ENCODE data around the gene DSG2. TPM values are rescaled to one million over a fixed set of nuclear protein-coding genes. Genes with fewer than 3 reads are reported as not detected.
"Not testable (repeated sequence)": the region's sequence is repeated elsewhere in the genome, so short reads cannot be mapped to it uniquely, and the experiment has no call there.

The DSG2 gene
- total RNA-seq, 1 experiment from 2014 or later, result 106 TPM

DNA sequence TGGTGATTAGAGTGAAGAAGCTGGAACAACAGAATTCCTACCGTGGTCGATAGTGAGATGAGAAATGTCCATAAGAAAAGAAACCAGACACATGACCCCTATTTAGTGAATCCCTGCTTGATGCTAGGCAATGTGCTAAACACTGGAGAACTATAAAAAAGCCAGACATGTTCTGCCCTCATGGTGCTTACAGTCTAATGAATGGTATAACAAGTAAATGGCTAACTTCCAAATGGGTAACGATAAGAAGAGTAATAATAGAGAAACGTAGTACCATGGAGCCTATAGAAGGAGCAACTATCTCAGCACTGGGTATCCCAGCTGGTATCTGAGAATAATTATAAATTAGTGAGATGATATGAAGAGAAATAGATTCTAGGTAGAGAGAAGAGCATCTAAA is 5.0 kb downstream of the DSG2 start:
- H3K4me1 Mint-ChIP-seq (ENCODE audit: insufficient read depth, unreplicated experiment), result peaks cover 25% of the 10 kb centered on the region
- POLR2A ChIA-PET, result interaction anchor here (1.4 to 9.1 kb wide), 5 partner anchors 7 to 462 kb away, joined by 3 to 189 read pairs (median 106); partner anchors contain the start of gene DSG3
- H3K4me3 Mint-ChIP-seq (ENCODE audit: unreplicated experiment), result no peak overlapping the region
- TF ChIP-seq, protein P1, sequence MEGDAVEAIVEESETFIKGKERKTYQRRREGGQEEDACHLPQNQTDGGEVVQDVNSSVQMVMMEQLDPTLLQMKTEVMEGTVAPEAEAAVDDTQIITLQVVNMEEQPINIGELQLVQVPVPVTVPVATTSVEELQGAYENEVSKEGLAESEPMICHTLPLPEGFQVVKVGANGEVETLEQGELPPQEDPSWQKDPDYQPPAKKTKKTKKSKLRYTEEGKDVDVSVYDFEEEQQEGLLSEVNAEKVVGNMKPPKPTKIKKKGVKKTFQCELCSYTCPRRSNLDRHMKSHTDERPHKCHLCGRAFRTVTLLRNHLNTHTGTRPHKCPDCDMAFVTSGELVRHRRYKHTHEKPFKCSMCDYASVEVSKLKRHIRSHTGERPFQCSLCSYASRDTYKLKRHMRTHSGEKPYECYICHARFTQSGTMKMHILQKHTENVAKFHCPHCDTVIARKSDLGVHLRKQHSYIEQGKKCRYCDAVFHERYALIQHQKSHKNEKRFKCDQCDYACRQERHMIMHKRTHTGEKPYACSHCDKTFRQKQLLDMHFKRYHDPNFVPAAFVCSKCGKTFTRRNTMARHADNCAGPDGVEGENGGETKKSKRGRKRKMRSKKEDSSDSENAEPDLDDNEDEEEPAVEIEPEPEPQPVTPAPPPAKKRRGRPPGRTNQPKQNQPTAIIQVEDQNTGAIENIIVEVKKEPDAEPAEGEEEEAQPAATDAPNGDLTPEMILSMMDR (IDR thresholded peaks at IDR 0.05; ENCODE audit: unreplicated experiment), result no peak
- CTCF ChIA-PET, result interaction anchor here (4.7 kb wide), 1 partner anchor 79 kb away, joined by 19 read pairs; no protein-coding TSS in a partner anchor
- H3K9me3 Mint-ChIP-seq (ENCODE audit: unreplicated experiment), result no peaks in the 10 kb centered on the region
- no peak overlapping the region for H3K27ac Mint-ChIP-seq (ENCODE audit: low read depth, unreplicated experiment)
- no peaks in the 10 kb centered on the region for H3K27me3 Mint-ChIP-seq (ENCODE audit: insufficient read depth, unreplicated experiment)
- no peak for DNase-seq (ENCODE audit: unreplicated experiment)
- BruUV-seq (replicated peaks), result no TSS peak
- intact Hi-C loops (cut with micrococcal nuclease), result no loop called here
- H3K36me3 Mint-ChIP-seq (ENCODE audit: insufficient read depth, unreplicated experiment), result no peaks in the 10 kb centered on the region

DNA sequence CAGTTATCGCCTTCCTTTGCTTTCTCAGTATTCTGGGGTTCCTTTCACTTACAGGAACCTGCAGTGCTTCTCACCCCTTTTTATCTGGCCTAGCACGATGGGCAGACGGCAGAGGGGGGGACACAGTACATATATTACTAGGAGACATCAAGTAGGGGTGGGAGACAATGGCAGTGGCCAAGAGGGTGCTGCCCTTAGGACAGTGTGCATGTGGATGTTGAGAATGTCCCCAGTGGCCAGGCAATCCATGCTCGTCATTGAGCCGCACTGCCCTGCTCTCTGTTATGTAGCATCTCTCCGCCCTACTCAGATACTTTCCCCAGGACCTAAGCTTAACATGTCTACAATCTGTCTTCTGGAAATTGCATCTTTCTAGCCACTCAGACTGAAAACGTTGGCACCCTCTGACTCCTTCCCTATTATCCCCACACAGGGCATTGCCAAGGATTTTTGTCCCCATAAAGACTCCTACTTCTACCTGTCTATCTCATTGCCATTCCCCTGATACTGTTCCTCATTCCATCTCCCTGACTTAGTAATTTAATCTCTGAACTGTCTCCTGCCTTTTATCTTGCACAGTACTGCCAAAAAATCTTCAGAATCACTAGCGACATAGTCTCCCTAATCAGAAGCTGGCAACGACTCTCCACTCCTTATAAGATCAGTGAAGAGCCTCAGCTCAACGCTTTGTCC is 6.6 kb downstream of the DSG2 start:
- H3K4me1 Mint-ChIP-seq (ENCODE audit: insufficient read depth, unreplicated experiment), result peaks cover 29% of the 10 kb centered on the region
- no peak overlapping the region for H3K27ac Mint-ChIP-seq (ENCODE audit: low read depth, unreplicated experiment)
- CTCF ChIA-PET, result interaction anchor here (0.6 to 1.4 kb wide), 8 partner anchors 10 to 534 kb away, joined by 3 to 6 read pairs (median 5); no protein-coding TSS in a partner anchor
- intact Hi-C loops (cut with micrococcal nuclease), result loop anchor here (5.0 kb wide), 2 partner anchors 237 to 507 kb away; no protein-coding TSS in a partner anchor
- BruUV-seq (replicated peaks), result no TSS peak
- H3K36me3 Mint-ChIP-seq (ENCODE audit: insufficient read depth, unreplicated experiment), result no peaks in the 10 kb centered on the region
- POLR2A ChIA-PET, result interaction anchor here (0.6 to 1.8 kb wide), 7 partner anchors 8 to 516 kb away, joined by 3 to 4 read pairs (median 3); no protein-coding TSS in a partner anchor
- TF ChIP-seq, protein P1 (IDR thresholded peaks at IDR 0.05; ENCODE audit: unreplicated experiment), result no peak
- DNase-seq (ENCODE audit: unreplicated experiment), result no peak
- no peaks in the 10 kb centered on the region for H3K9me3 Mint-ChIP-seq (ENCODE audit: unreplicated experiment)
- H3K4me3 Mint-ChIP-seq (ENCODE audit: unreplicated experiment), result no peak overlapping the region
- no peaks in the 10 kb centered on the region for H3K27me3 Mint-ChIP-seq (ENCODE audit: insufficient read depth, unreplicated experiment)

DNA sequence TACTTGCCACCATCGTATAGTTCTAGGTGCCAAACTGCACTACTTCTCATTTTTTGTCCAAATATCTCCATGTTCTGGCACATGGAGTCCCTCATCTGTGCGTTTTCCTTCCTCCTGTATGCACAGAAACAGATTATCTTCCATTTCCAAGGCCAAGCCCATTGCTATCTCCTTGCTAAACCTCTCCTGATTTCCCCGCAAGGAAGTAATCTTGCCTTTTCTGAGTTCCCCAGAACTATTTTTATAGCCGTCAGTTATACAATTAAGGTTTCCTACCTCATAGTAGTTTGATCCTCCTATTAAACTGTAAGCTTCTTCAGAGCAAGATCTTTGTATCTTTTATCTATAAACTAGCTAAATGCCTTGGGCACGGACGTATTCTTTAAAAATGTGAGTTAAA is 7.2 kb downstream of the DSG2 start:
- no peak overlapping the region for H3K4me3 Mint-ChIP-seq (ENCODE audit: unreplicated experiment)
- BruUV-seq (replicated peaks), result no TSS peak
- ChIA-PET CTCF (interaction anchor here (0.6 to 1.8 kb wide), 8 partner anchors 11 to 534 kb away, joined by 3 to 7 read pairs (median 6); no protein-coding TSS in a partner anchor), POLR2A (interaction anchor here (0.6 to 1.8 kb wide), 9 partner anchors 8 to 517 kb away, joined by 3 to 10 read pairs (median 3); no protein-coding TSS in a partner anchor)
- H3K27me3 Mint-ChIP-seq (ENCODE audit: insufficient read depth, unreplicated experiment), result no peaks in the 10 kb centered on the region
- intact Hi-C loops (cut with micrococcal nuclease), result loop anchor here (5.0 kb wide), 2 partner anchors 238 to 508 kb away; no protein-coding TSS in a partner anchor
- no peaks in the 10 kb centered on the region for H3K9me3 Mint-ChIP-seq (ENCODE audit: unreplicated experiment)
- no peak overlapping the region for H3K27ac Mint-ChIP-seq (ENCODE audit: low read depth, unreplicated experiment)
- TF ChIP-seq, protein P1 (IDR thresholded peaks at IDR 0.05; ENCODE audit: unreplicated experiment), result no peak
- H3K4me1 Mint-ChIP-seq (ENCODE audit: insufficient read depth, unreplicated experiment), result peaks cover 35% of the 10 kb centered on the region
- H3K36me3 Mint-ChIP-seq (ENCODE audit: insufficient read depth, unreplicated experiment), result no peaks in the 10 kb centered on the region
- no peak for DNase-seq (ENCODE audit: unreplicated experiment)

DNA sequence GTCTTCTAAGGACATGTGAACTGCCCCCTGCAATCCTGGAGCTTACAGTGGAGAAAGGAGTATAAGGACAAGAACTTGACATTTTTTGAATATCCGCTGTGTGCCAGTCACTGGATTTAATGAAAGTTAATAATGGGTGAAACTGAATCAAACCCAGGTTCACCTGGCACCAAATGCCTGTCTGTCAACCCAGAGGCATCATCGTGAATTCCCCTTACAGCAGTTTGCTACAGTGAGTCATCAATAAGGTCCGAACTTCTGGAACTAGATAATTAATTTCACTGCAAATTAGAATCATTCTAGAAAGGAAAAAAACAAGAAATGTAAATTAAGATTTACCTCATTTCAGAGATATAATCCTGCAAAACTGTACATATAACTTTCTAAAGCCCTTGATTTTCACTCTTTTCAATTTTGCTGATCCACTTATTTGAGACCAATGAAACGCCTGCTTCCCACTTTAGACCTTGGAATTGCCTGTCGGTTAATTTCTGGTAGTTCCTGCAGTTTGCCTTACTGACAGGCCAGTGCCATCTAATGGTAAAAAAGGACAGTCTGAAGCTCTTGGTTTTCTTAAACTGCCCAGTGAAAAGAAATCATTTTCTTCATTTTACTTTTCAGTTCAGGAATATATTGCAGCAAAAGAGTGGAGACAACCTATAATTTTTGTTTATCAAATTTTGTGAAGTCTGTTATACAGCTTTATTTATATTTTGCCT is 8.2 kb downstream of the DSG2 start:
- intact Hi-C loops (cut with micrococcal nuclease), result loop anchor here (1.0 to 5.0 kb wide), 3 partner anchors 82 to 509 kb away; no protein-coding TSS in a partner anchor
- POLR2A ChIA-PET, result interaction anchor here (0.5 to 8.9 kb wide), 18 partner anchors 7 to 465 kb away, joined by 3 to 189 read pairs (median 3); partner anchors contain the start of genes DSG2 and DSG3
- peak; percentile 42 for DNase-seq (ENCODE audit: unreplicated experiment)
- Mint-ChIP-seq H3K27me3 (ENCODE audit: insufficient read depth, unreplicated experiment) (no peaks in the 10 kb centered on the region), H3K4me3 (ENCODE audit: unreplicated experiment) (no peak overlapping the region), H3K36me3 (ENCODE audit: insufficient read depth, unreplicated experiment) (no peaks in the 10 kb centered on the region), H3K9me3 (ENCODE audit: unreplicated experiment) (no peaks in the 10 kb centered on the region), H3K27ac (ENCODE audit: low read depth, unreplicated experiment) (no peak overlapping the region), H3K4me1 (ENCODE audit: insufficient read depth, unreplicated experiment) (peaks cover 34% of the 10 kb centered on the region)
- TF ChIP-seq, protein P1 (IDR thresholded peaks at IDR 0.05; ENCODE audit: unreplicated experiment), result peak; percentile 35
- CTCF ChIA-PET, result interaction anchor here (0.5 to 1.8 kb wide), 10 partner anchors 15 to 1351 kb away, joined by 3 to 7 read pairs (median 3); no protein-coding TSS in a partner anchor
- no TSS peak for BruUV-seq (replicated peaks)

DNA sequence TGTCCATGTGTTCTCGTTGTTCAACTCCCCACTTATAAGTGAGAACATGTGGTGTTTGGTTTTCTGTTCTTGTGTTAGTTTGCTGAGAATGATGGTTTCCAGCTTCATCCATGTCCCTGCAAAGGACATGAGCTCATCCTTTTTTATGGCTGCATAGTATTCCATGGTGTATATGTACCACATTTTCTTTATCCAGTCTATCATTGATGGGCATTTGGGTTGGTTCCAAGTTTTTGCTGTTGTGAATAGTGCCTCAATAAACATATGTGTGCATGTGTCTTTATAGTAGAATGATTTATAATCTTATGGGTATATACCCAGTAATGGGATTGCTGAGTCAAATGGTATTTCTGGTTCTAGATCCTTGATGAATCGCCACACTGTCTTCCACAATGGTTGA is 9.1 kb downstream of the DSG2 start:
- H3K4me1 Mint-ChIP-seq (ENCODE audit: insufficient read depth, unreplicated experiment), result peaks cover 38% of the 10 kb centered on the region
- H3K9me3 Mint-ChIP-seq (ENCODE audit: unreplicated experiment); H3K27ac Mint-ChIP-seq (ENCODE audit: low read depth, unreplicated experiment); H3K36me3 Mint-ChIP-seq (ENCODE audit: insufficient read depth, unreplicated experiment); DNase-seq (ENCODE audit: unreplicated experiment); BruUV-seq (replicated peaks); H3K27me3 Mint-ChIP-seq (ENCODE audit: insufficient read depth, unreplicated experiment); H3K4me3 Mint-ChIP-seq (ENCODE audit: unreplicated experiment): not testable (repeated sequence)
- CTCF ChIA-PET, result interaction anchor here (0.6 to 1.8 kb wide), 4 partner anchors 18 to 1044 kb away, joined by 3 to 7 read pairs (median 4); no protein-coding TSS in a partner anchor
- intact Hi-C loops (cut with micrococcal nuclease), result loop anchor here (5.0 kb wide), 2 partner anchors 240 to 510 kb away; no protein-coding TSS in a partner anchor
- POLR2A ChIA-PET, result interaction anchor here (1.0 to 8.9 kb wide), 7 partner anchors 8 to 238 kb away, joined by 3 to 189 read pairs (median 3); partner anchors contain the start of genes DSG2 and DSG3

Measured in MCF 10A (cell line).